HG02884 (cell line): Measurements from ENCODE around the gene ARHGAP33.

Experiments
- ATAC-seq: cut with Tn5 transposase; IDR thresholded peaks from one replicate; pipeline ENCODE4 v1.9.1; 2021; ENCODE audit warnings: mild to moderate bottlenecking, moderate library complexity; ENCODE audit not compliant: unreplicated experiment

The ARHGAP33 gene

DNA sequence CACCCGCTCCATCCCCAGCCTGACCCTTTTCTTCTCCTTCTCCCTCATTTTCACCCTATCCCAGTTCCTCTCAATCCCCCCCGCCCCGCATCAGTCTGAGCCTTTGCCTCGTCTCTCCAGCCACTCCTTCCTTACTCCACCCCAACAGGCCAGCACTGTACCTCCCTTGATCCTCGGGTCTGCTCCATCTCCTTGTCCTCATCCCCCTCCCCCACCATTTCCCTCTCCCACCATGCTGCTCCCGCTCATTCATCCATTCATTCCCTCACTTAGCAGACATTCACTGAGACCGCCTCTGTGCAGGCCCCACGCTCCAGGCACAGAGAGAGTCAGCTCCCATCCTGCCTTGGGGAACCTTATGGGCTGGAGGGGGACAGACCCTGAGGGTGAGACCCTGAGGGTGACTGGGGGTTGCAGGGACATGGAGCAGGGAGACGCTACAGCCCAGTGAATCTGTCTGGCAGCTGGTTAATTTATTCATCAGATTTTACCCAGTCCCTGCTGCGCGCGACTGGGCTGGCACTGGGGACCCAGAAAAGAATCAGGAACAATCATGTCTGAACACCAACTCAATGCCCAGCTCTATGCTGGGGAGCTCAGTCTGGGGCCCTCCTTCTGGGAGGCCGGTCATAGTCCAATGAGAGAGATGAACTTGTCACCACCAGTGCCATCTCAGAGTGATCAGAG lies 881 bp downstream of the ARHGAP33 start:
- no peak for ATAC-seq

DNA sequence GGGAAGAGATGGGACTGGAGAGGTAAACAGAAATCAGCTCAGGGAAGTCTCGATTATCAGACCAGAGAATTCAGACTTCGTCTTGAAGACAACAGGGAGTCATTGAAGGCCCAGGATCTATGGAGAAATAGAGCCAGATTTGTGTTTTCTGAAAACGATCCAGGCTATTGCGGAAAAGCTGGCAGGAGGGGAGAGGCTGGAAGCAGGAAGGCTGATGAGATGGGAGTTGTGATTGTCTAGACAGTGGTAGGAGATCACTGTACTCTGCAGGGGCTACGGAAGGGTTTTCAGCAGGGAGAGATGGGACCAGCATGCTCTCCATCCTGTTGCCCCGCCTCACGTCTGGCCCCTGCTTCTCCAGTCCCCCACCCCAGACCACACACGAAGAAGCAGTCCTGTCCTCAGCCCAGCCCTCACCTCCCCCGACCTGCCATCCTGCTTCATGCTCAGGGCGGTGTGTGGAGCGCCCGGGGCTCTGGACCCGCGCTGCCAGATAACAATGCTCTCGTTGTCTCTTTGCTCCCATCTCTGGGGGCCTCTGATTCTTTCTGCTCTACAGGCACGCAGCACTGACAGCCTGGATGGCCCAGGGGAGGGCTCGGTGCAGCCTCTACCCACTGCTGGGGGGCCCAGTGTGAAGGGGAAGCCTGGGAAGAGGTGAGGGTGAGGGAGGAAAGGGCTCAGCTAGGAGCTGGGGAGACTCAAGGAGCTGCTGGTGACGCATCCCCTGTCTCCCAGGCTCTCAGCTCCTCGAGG lies 1.9 kb downstream of the ARHGAP33 start:
- ATAC-seq: no peak

DNA sequence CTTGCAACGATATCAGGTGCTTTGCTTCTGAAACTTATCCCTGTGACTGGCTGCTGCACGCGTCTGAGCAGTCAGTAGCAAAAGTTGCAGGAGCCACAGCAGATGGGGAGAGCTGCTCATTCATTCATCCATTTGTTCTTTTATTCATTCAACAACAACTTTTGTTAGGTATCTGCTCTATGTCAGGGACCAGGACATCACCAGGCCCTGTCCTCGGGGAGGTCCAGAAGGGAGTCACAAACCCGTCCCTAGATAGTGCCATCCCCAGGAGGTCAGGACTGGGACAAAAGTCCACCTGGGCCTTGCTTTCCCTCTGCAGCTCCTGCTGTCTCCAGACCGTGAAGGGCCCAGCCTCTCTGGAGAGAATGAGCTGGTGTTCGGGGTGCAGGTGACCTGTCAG lies 2.6 kb downstream of the ARHGAP33 start:
- no peak for ATAC-seq

DNA sequence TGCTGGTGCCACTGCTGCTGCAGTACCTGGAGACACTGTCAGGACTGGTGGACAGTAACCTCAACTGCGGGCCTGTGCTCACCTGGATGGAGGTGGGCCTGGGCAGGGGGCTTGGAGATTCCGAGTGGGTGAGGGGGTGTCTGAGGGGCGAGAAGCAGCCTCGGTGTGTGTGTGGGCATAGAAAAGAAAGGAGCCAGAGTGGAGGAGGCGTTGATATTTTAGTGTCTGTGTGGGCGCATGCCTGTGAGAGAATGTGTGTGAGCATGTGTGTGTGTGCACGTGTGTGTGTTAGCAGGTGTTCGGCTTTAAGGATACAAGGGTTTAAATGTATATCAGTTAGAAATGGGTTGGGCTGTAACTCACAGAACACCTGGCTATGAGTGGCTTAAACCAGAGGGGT lies 3.7 kb downstream of the ARHGAP33 start:
- no peak for ATAC-seq

DNA sequence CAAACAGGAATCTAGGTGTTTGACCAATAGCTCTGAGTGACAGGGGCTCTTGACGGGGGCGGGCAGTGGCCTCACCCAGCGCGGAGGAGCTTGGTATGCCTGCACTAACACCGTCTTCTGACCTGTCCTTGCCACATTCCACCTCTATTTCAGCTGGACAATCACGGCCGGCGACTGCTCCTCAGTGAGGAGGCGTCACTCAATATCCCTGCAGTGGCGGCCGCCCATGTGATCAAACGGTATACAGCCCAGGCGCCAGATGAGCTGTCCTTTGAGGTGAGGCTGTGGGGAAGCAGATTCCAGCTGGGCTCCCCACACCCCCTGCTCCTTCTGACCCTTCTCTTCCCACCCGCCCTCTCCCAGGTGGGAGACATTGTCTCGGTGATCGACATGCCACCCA lies 4.7 kb downstream of the ARHGAP33 start:
- ATAC-seq: no peak

DNA sequence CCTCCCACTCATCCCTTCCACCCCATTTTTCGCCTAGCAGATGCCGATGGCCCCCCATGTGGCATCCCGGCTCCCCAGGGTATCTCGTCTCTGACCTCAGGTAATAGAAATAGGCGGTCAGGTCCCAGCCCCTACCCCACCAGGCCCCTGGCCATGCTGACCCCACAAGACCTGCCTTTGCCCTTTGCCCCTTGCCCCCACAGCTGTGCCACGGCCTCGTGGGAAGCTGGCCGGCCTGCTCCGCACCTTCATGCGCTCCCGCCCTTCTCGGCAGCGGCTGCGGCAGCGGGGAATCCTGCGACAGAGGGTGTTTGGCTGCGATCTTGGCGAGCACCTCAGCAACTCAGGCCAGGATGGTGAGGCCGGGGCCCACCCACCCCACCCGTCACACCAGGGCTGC lies 5.4 kb downstream of the ARHGAP33 start:
- ATAC-seq: no peak

DNA sequence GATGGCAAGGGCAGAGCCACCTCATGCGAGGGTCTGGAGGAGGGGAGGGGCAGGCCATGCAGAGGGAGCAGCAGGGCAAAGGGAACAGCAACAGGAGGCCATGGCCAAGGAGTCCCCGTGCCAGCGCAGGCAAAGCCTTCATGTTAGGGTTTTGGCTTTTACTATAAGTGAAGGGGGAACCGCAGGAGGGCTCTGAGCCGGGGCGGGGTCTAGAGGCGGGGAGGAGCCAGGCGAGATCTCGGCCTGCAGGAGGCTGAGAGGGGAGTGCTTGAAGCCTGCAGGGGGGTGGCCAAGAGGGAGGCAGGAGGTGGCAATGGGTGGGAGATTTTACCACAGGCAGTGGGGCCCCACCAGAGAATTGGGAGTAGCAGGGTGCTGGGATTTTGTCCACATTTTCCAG lies 6.3 kb downstream of the ARHGAP33 start:
- ATAC-seq: no peak

DNA sequence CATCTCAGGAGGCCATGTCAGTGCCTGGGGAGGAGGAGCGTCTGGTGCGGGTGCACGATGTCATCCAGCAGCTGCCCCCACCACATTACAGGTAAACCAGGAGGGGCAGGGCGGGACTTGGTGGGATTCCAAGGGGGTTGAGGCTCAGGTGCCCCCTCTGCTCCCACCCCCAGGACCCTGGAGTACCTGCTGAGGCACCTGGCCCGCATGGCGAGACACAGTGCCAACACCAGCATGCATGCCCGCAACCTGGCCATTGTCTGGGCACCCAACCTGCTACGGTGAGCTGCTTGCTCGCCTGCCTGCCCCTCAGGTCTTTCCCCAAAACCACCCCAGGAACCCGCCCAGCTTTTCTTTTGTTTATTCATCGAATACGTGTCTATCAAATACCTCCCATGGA lies 7.2 kb downstream of the ARHGAP33 start:
- no peak for ATAC-seq

DNA sequence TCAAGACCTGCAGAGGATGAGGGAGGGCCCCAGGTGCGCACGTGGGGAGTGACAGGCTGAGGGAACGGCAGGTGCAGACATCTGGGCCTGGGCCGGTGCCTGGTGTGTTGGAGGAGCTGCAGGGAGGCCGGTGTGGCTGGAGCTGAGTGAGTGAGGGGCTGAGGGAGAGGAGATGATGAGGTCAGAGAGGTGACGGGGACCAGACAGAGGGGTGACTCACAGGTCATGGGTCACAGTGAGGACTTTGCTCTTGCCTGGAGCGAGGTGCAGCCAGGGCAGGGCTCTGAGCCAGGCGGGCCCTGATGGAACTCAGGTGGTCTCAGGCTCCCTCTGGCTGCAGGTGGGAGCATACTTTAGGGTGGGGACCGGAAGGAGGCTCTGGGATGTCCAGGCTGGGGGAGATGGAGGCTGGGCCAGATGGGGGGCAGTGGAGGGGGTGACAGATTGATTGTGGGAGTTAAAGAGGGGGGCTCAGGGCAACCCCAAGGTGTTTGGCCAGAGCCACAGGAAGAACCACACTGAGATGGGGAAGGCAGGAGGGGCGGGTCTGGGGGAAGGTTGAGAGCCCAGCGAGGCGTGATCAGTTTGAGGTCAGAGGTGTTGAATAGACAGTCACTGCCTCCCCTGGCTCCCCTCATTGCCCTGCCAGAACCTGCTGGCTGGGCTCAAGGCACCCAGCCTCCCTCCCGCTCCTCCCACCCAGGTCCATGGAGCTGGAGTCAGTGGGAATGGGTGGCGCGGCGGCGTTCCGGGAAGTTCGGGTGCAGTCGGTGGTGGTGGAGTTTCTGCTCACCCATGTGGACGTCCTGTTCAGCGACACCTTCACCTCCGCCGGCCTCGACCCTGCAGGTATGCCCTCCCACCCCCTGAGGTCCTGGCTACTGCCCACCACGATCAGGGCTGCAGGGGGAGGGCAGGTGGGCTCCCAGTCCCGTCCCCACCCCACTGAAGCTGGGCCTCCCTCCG lies 8.4 kb downstream of the ARHGAP33 start:
- ATAC-seq: no peak

DNA sequence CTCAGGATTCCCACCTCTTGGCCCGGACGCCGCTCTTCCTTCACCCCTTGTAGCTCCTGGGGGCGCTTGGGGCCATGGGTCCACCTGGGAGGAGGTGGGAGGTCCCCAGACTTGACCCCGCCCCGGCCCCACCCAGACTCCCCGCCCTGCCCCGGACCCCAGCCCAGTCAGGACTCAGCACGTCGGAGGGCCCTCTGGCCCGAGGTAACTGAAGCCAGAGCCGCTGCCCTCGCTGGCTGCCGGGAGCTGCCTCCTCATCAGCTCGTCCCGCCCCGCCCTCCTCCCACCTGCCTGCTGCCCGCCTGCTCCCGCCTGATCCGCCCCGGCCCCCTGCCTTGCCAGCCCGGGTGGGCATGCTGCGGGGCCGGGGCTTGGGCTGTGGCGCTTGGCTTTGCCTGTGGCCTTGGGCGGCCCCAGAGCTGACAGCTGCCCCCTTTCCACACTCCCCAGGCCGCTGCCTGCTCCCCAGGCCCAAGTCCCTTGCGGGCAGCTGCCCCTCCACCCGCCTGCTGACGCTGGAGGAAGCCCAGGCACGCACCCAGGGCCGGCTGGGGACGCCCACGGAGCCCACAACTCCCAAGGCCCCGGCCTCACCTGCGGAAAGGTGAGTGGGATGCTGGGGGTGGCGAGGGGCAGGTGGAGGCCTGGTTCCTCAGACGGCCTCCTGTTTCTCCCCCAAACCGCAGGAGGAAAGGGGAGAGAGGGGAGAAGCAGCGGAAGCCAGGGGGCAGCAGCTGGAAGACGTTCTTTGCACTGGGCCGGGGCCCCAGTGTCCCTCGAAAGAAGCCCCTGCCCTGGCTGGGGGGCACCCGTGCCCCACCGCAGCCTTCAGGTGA lies 9.4 kb downstream of the ARHGAP33 start:
- ATAC-seq: no peak

DNA sequence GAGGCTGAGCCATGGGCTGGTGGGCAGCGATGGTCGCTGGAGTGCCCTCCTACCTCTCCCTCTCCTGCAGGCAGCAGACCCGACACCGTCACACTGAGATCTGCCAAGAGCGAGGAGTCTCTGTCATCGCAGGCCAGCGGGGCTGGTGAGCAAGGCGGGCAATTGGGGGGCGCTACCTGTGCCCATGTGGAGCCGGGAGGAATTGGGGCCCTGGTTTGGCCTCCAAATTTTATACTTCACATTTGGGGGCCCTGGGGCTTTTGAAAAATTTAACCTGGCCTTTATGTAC lies 9.9 kb downstream of the ARHGAP33 start:
- no peak for ATAC-seq

DNA sequence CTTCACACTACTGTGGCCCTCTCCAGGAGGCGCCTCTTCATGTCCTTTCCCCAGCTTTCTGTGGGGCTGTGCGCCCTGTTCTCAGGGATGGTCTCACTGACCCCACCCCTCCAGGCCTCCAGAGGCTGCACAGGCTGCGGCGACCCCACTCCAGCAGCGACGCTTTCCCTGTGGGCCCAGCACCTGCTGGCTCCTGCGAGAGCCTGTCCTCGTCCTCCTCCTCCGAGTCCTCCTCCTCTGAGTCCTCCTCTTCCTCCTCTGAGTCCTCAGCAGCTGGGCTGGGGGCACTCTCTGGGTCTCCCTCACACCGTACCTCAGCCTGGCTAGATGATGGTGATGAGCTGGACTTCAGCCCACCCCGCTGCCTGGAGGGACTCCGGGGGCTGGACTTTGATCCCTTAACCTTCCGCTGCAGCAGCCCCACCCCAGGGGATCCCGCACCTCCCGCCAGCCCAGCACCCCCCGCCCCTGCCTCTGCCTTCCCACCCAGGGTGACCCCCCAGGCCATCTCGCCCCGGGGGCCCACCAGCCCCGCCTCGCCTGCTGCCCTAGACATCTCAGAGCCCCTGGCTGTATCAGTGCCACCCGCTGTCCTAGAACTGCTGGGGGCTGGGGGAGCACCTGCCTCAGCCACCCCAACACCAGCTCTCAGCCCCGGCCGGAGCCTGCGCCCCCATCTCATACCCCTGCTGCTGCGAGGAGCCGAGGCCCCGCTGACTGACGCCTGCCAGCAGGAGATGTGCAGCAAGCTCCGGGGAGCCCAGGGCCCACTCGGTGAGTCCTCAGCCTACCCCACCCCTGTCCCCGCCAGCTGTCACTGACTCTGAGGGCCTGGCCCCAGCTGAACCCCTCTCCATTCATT lies 11.2 kb downstream of the ARHGAP33 start:
- ATAC-seq: no peak

DNA sequence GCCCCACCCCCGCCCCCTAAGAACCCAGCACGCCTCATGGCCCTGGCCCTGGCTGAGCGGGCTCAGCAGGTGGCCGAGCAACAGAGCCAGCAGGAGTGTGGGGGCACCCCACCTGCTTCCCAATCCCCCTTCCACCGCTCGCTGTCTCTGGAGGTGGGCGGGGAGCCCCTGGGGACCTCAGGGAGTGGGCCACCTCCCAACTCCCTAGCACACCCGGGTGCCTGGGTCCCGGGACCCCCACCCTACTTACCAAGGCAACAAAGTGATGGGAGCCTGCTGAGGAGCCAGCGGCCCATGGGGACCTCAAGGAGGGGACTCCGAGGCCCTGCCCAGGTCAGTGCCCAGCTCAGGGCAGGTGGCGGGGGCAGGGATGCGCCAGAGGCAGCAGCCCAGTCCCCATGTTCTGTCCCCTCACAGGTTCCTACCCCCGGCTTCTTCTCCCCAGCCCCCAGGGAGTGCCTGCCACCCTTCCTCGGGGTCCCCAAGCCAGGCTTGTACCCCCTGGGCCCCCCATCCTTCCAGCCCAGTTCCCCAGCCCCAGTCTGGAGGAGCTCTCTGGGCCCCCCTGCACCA lies 11.9 kb downstream of the ARHGAP33 start:
- ATAC-seq: no peak

DNA sequence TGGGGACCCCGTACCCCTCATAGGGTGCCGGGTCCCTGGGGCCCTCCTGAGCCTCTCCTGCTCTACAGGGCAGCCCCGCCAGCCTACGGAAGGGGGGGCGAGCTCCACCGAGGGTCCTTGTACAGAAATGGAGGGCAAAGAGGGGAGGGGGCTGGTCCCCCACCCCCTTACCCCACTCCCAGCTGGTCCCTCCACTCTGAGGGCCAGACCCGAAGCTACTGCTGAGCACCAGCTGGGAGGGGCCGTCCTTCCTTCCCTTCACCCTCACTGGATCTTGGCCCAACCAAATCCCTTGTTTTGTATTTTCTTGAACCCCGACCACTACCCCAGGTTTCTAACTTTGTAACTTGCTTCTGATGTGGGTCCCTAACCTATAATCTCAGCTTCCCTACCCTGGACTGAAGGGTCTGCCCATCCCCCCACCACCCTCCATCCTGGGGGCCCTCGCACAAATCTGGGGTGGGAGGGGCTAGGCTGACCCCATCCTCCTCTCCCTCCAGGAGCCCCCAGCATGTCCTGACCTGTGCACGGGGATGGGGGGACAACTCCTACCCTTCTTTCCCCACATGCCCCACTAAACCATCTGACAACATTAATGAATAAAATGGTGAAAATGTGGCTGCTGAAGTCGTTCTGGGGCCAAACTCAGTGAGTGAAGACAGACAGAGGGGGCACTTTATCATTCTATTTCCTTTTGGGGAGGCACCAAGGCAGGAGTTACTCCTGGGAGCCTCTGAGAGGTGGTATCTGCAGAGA lies 13.0 kb downstream of the ARHGAP33 start:
- ATAC-seq: no peak

DNA sequence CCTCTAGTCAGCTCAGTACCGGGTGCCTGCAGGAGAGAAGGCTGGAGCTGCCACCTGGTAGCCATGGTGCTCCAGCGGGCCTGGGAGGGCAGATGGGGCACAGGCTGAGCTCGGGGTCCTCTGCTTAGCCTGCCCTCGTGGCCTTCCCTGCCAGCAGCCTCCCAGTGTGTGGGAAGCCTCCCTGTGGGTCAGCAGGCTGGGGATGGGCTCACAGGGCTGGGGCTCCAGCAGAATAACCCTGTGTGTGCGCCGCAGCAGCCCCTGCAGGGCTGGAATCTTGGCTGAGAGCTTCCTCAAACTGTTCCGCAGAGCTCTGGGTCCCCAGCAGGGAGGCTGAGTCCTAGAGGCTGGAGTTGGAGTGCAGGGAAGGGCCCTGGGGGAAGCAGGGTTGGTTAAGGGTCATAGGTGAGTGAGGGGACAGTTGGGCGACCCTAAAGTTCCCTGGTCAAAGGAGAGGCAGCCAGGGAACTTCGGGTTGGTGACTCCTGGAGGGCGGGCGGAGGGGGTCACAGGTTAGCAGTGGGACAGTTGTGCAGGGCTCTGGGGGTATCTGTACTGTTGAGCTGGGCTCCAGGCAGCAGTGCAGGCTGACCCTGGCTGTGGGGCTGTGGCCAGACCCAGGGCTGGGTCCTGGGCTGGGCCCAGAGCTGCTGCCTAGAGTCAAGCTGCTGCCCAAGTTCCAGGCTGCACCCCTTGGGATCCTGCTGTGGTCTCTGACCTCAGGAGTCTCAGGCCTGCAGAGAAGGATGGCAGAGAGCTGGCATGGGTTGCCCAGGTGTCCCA lies 14.0 kb downstream of the ARHGAP33 start:
- no peak for ATAC-seq

DNA sequence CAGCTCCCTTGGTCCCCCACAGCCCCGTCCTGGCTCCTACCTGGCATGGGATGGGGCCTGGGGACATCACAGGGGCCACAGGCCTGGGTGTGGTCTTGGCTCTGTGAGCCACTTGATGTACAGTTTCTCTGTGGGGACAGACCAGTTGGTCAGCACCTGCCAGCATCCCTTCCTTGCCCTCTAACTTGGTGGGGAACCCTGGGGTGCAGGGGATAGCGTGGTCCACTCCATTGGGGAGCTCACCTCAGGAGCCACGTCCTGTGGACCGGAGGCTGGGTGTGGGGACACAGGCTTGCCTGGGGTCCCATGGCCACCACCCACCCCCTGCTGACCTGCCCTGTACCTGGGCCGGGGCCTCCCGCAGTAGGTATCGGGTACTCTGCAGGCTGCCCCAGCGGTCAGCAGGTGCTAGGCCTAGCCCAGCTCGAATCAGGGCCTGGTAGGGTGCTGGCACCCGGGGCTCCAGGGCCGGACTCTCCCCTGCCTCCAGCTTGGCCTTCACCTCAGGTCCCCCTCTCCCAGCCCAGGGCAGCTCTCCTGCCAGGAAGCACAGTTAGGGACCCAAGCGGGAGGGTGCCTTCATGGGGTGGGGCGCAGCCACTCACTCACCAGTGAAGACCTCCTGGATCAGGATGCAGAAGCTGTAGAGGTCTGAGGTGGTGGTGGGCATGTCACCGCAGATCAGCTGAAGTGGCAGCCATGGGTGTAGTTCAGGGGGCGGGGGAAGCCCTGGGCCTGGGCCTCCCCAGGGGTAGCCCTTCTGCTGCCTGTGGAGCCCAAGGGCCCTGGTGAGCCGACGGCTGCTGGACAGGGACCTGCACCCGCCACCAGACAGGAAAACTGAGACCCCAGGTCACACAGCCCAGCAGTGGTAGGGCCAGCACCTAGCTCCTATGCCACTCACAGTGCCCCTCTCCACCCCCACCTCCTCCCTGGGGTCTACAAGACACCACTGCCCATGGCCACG lies 14.9 kb downstream of the ARHGAP33 start:
- no peak for ATAC-seq
